CD4-positive, CD25-positive, alpha-beta regulatory T cell (primary cell): ENCODE measurements around the gene XBP1. TPM values are rescaled to one million over a fixed set of nuclear protein-coding genes. Genes with fewer than 3 reads are reported as not detected.
A peak's percentile ranks its signal among the peaks of the same experiment; 100 is the strongest.
"Not testable (repeated sequence)": the region's sequence is repeated elsewhere in the genome, so short reads cannot be mapped to it uniquely, and the experiment has no call there.

Experiments
- ATAC-seq, 2 donors: fragments of 150-1000 bp; cut with Tn5 transposase; one replicate each; pipeline ENCODE4 v1.10.0; 2021; ENCODE audit warnings: low read depth in 2 of 2, moderate number of reproducible peaks in 2 of 2, moderate library complexity in 1 of 2
- DNase-seq, 3 donors: peaks; one replicate each; pipeline versions ENCODE4 v3.0.0 to v3.0.0-alpha.2; 2012 to 2022; ENCODE audit warnings: mixed read lengths in 1 of 3
- H3K27ac ChIP-seq: one replicate; pipeline ENCODE4 v1.7.0; 2013; ENCODE audit warnings: mild to moderate bottlenecking, low read length; ENCODE audit not compliant: insufficient read depth, poor library complexity, severe bottlenecking
- H3K27me3 ChIP-seq: one replicate; pipeline ENCODE4 v1.7.0; 2013; ENCODE audit warnings: low read length; ENCODE audit not compliant: control insufficient read depth, insufficient read depth
- H3K36me3 ChIP-seq: one replicate; pipeline ENCODE4 v1.7.0; 2013; ENCODE audit warnings: mild to moderate bottlenecking, low read length, moderate library complexity; ENCODE audit not compliant: control insufficient read depth, insufficient read depth
- H3K4me1 ChIP-seq: 2 replicates; pipeline ENCODE4 v1.7.0; 2013; ENCODE audit warnings: mild to moderate bottlenecking, low read length; ENCODE audit not compliant: insufficient read depth, control insufficient read depth, poor library complexity, severe bottlenecking
- H3K4me3 ChIP-seq: one replicate; pipeline ENCODE4 v1.7.0; 2013; ENCODE audit warnings: low read depth, mild to moderate bottlenecking, low read length, moderate library complexity
- H3K9me3 ChIP-seq, 2 experiments: 1 replicate in 1 of 2; 2 replicates in 1 of 2; pipeline ENCODE4 v1.7.0; 2013; ENCODE audit warnings: low read length in 2 of 2, mild to moderate bottlenecking in 1 of 2, moderate library complexity in 1 of 2; ENCODE audit not compliant: control insufficient read depth in 2 of 2
- H3K27ac Mint-ChIP-seq, 3 donors: one replicate each; pipeline ENCODE4 v1.8.0; 2020 to 2022; ENCODE audit warnings: mild to moderate bottlenecking in 3 of 3, mixed read lengths in 3 of 3, moderate library complexity in 2 of 3
- H3K27me3 Mint-ChIP-seq: one replicate; pipeline ENCODE4 v1.8.0; 2022; ENCODE audit warnings: mild to moderate bottlenecking, mixed read lengths
- H3K36me3 Mint-ChIP-seq: one replicate; pipeline ENCODE4 v1.8.0; 2020; ENCODE audit warnings: mixed read lengths
- H3K4me1 Mint-ChIP-seq, 4 donors: one replicate each; pipeline ENCODE4 v1.8.0; 2020 to 2022; ENCODE audit warnings: mixed read lengths in 4 of 4, mild to moderate bottlenecking in 1 of 4
- H3K4me3 Mint-ChIP-seq, 4 donors: one replicate each; pipeline ENCODE4 v1.8.0; 2020 to 2022; ENCODE audit warnings: mild to moderate bottlenecking in 4 of 4, mixed read lengths in 4 of 4, moderate library complexity in 3 of 4
- H3K9me3 Mint-ChIP-seq, 7 donors: one replicate each; pipeline ENCODE4 v1.8.0; 2020 to 2022; ENCODE audit warnings: mixed read lengths in 7 of 7, mild to moderate bottlenecking in 3 of 7, moderate library complexity in 2 of 7
- polyA plus RNA-seq, 4 donors: library from polyadenylated mRNA; unstranded; fragments of 300-500 nt; fragmentation: Illumina TruSeq; gene quantifications; one replicate each; pipeline ENCODE4 v1.2.3, GENCODE V29; 2021
- total RNA-seq: library from RNA; stranded (reverse); gene quantifications from one replicate; pipeline ENCODE4 v1.2.3, GENCODE V29; 2022

The XBP1 gene
- total RNA-seq, result 139 TPM
- polyA plus RNA-seq, result 100 to 1,000 TPM; 127 to 218 (median 158) TPM

DNA sequence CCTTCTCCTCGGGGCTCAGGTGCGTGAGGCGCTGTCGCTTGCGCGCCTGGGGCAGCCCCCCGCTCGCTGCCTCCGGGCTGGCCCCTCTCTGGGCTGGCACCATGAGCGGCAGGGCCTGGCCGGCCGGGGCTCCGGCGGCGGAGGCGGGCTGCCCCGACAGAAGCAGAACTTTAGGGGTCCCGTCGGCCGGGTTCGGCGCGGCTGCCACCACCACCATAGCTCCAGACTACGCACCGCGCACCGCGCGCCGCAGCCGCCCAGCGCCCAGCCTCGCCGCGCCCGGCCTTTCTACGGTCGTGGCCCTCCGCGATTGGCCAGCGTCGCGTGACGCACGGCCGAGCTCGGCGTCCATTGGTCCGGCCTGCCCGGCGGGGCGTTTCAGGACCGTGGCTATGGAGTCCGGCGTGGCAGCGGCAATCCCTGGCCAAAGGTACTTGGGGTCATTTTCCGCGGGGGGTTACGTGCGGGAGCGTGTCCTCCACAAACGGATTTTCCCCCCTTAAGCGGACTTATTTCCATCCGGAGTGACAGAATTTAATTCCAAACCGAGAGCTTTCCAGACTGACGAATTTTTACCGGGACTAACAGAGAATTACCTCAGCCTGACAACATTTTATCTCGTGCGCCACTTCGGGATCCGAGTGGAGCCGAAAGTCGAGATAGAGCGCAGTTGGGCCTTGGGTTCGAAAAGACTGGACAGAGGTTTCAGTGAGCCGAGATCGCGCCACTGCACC is at the start of gene XBP1:
XBP1 (minus strand) TSS at position 262 of the 734 bp plus-strand sequence.
- Mint-ChIP-seq H3K36me3 (peaks cover 19% of the 10 kb centered on the region), H3K27me3 (no peaks in the 10 kb centered on the region), H3K4me1 (peaks cover 32 to 58% (median 48%) of the 10 kb centered on the region in 4 donors), H3K4me3 (peak within 1 kb of the TSS; percentile 88 to 98 (median 93)), H3K27ac (peak within 1 kb of the TSS; percentile 94 to 100 (median 99)), H3K9me3 (no peaks in the 10 kb centered on the region)
- H3K27me3 ChIP-seq, result no peaks in the 10 kb centered on the region
- H3K4me3 ChIP-seq, result peak within 1 kb of the TSS; percentile 97
- peaks cover 17% of the 10 kb centered on the region for H3K36me3 ChIP-seq
- DNase-seq (peak; percentile 82 to 91 (median 88)), ATAC-seq (peak; percentile 98 to 99)
- peak within 1 kb of the TSS; percentile 87 for H3K27ac ChIP-seq
- H3K9me3 ChIP-seq, result no peaks in the 10 kb centered on the region
- H3K4me1 ChIP-seq, result peaks cover 49% of the 10 kb centered on the region

- Histone ChIP-seq H3K4me3 (no peak overlapping the region), H3K9me3 (peaks cover 1 to 18% of the 10 kb centered on the region in 2 experiments), H3K27me3 (no peaks in the 10 kb centered on the region), H3K27ac (no peak overlapping the region), H3K4me1 (no peaks in the 10 kb centered on the region), H3K36me3 (no peaks in the 10 kb centered on the region)
- H3K27ac Mint-ChIP-seq, result no peak overlapping the region
- no peaks in the 10 kb centered on the region for H3K27me3 Mint-ChIP-seq
- peaks cover 0 to 15% (median 2%) of the 10 kb centered on the region in 7 donors for H3K9me3 Mint-ChIP-seq
- no peaks in the 10 kb centered on the region for H3K4me1 Mint-ChIP-seq
- no peak overlapping the region for H3K4me3 Mint-ChIP-seq
- no peaks in the 10 kb centered on the region for H3K36me3 Mint-ChIP-seq
- DNase-seq, result no peak
- no peak for ATAC-seq
Observed at GRCh38 chr22:28846994-28847393, 46.6 kb upstream of the XBP1 start.

DNA sequence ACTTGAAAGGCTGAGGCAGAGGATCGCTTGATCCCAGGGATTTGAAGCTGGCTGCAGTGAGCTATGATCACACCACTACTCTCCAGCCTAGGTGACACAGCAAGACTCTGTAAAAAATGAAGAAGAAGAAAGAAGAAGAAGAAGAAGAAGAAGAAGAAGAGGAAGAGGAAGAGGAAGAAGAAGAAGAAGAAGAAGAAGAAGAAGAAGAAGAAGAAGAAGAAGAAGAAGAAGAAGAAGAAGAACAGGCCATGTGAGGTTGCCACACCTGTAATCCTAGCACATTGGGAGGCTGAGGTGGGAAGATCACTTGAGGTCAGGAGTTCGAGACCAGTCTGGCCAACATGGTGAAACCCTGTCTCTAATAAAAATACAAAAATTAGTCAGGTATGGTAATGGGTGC is 43.9 kb upstream of the XBP1 start:
- not testable (repeated sequence) for H3K36me3 Mint-ChIP-seq, H3K27me3 Mint-ChIP-seq, H3K4me3 ChIP-seq, H3K4me1 Mint-ChIP-seq, H3K27ac Mint-ChIP-seq, H3K4me1 ChIP-seq, H3K27ac ChIP-seq, H3K4me3 Mint-ChIP-seq, ATAC-seq, H3K27me3 ChIP-seq, H3K36me3 ChIP-seq, DNase-seq
- peaks cover 1 to 18% of the 10 kb centered on the region in 2 experiments for H3K9me3 ChIP-seq
- peaks cover 0 to 14% (median 2%) of the 10 kb centered on the region in 7 donors for H3K9me3 Mint-ChIP-seq

- no peak for ATAC-seq
- no peak for DNase-seq
- Histone ChIP-seq H3K36me3 (no peaks in the 10 kb centered on the region), H3K27me3 (no peaks in the 10 kb centered on the region), H3K27ac (no peak overlapping the region), H3K4me1 (no peaks in the 10 kb centered on the region), H3K4me3 (no peak overlapping the region), H3K9me3 (peaks cover 1 to 18% of the 10 kb centered on the region in 2 experiments)
- no peak overlapping the region for H3K27ac Mint-ChIP-seq
- peaks cover 0 to 14% (median 2%) of the 10 kb centered on the region in 7 donors for H3K9me3 Mint-ChIP-seq
- H3K27me3 Mint-ChIP-seq, result no peaks in the 10 kb centered on the region
- H3K4me1 Mint-ChIP-seq, result no peaks in the 10 kb centered on the region
- no peak overlapping the region for H3K4me3 Mint-ChIP-seq
- H3K36me3 Mint-ChIP-seq, result no peaks in the 10 kb centered on the region
Observed at GRCh38 chr22:28843633-28844032, 43.3 kb upstream of the XBP1 start.

- Histone ChIP-seq H3K27me3 (no peaks in the 10 kb centered on the region), H3K27ac (no peak overlapping the region), H3K9me3 (peaks cover 0 to under 1% of the 10 kb centered on the region in 2 experiments), H3K4me1 (no peaks in the 10 kb centered on the region), H3K4me3 (no peak overlapping the region), H3K36me3 (no peaks in the 10 kb centered on the region)
- H3K4me3 Mint-ChIP-seq, result no peak overlapping the region
- H3K27ac Mint-ChIP-seq, result no peak overlapping the region
- peaks cover 0 to 2% (median 0%) of the 10 kb centered on the region in 7 donors for H3K9me3 Mint-ChIP-seq
- DNase-seq, result no peak
- no peaks in the 10 kb centered on the region for H3K27me3 Mint-ChIP-seq
- H3K36me3 Mint-ChIP-seq, result no peaks in the 10 kb centered on the region
- no peaks in the 10 kb centered on the region for H3K4me1 Mint-ChIP-seq
- ATAC-seq, result no peak
Observed at GRCh38 chr22:28841111-28841510, 40.7 kb upstream of the XBP1 start.

GRCh38 chr22:28838971-28839370 is 38.6 kb upstream of the XBP1 start:
- Histone ChIP-seq H3K27ac (no peak overlapping the region), H3K27me3 (no peaks in the 10 kb centered on the region), H3K4me3 (no peak overlapping the region), H3K9me3 (no peaks in the 10 kb centered on the region), H3K4me1 (no peaks in the 10 kb centered on the region), H3K36me3 (no peaks in the 10 kb centered on the region)
- Mint-ChIP-seq H3K36me3 (no peaks in the 10 kb centered on the region), H3K4me1 (no peaks in the 10 kb centered on the region), H3K27me3 (no peaks in the 10 kb centered on the region), H3K9me3 (no peaks in the 10 kb centered on the region), H3K4me3 (no peak overlapping the region), H3K27ac (no peak overlapping the region)
- DNase-seq (no peak), ATAC-seq (no peak)

- DNase-seq, result no peak
- Histone ChIP-seq H3K4me1 (no peaks in the 10 kb centered on the region), H3K9me3 (no peaks in the 10 kb centered on the region), H3K27me3 (no peaks in the 10 kb centered on the region), H3K27ac (no peak overlapping the region), H3K4me3 (no peak overlapping the region), H3K36me3 (no peaks in the 10 kb centered on the region)
- Mint-ChIP-seq H3K9me3 (no peaks in the 10 kb centered on the region), H3K27ac (peak overlapping the region in 1 of 3 donors; percentile 20), H3K27me3 (no peaks in the 10 kb centered on the region), H3K4me3 (peak overlapping the region in 1 of 4 donors; percentile 85), H3K4me1 (no peaks in the 10 kb centered on the region), H3K36me3 (peaks cover 6% of the 10 kb centered on the region)
- ATAC-seq, result no peak
Observed at GRCh38 chr22:28837640-28838039, 37.3 kb upstream of the XBP1 start.

GRCh38 chr22:28835630-28836189 is 35.3 kb upstream of the XBP1 start:
- H3K27ac Mint-ChIP-seq, result no peak overlapping the region
- H3K27ac ChIP-seq, result no peak overlapping the region
- peaks cover 0 to 3% (median 1%) of the 10 kb centered on the region in 4 donors for H3K4me1 Mint-ChIP-seq
- DNase-seq (no peak), ATAC-seq (no peak)
- H3K9me3 ChIP-seq, result no peaks in the 10 kb centered on the region
- H3K4me1 ChIP-seq, result no peaks in the 10 kb centered on the region
- no peaks in the 10 kb centered on the region for H3K27me3 ChIP-seq
- no peaks in the 10 kb centered on the region for H3K9me3 Mint-ChIP-seq
- H3K36me3 Mint-ChIP-seq, result peaks cover 7% of the 10 kb centered on the region
- H3K4me3 ChIP-seq, result no peak overlapping the region
- H3K27me3 Mint-ChIP-seq, result no peaks in the 10 kb centered on the region
- H3K4me3 Mint-ChIP-seq, result no peak overlapping the region
- no peaks in the 10 kb centered on the region for H3K36me3 ChIP-seq
